NCI-H146 treated with DMSO at 0.1 percent for 48 hours (cell line): Measurements from ENCODE around the gene CALCOCO2.
"Not testable (repeated sequence)": the region's sequence is repeated elsewhere in the genome, so short reads cannot be mapped to it uniquely, and the experiment has no call there.

Experiments used
- DNase-seq: peaks from one replicate; lab custom pipeline; 2025; ENCODE audit not compliant: unreplicated experiment; lab: John Stamatoyannopoulos, UW

The CALCOCO2 gene

GRCh38 chr17:48872409-48872808 is 41.6 kb downstream of the CALCOCO2 start:
- not testable (repeated sequence) for DNase-seq

GRCh38 chr17:48873209-48873608 is 42.4 kb downstream of the CALCOCO2 start:
- no peak for DNase-seq

GRCh38 chr17:48873696-48874443 is 43.0 kb downstream of the CALCOCO2 start:
- no peak for DNase-seq

- DNase-seq, result peak; percentile 57
These were observed 48.4 kb downstream of the CALCOCO2 start for GRCh38 chr17:48878920-48879898.

- DNase-seq, result no peak
These were observed 51.4 kb downstream of the CALCOCO2 start for GRCh38 chr17:48882272-48882671.

GRCh38 chr17:48883171-48883570 is 52.3 kb downstream of the CALCOCO2 start:
- DNase-seq, result no peak

- no peak for DNase-seq
These were observed 59.3 kb downstream of the CALCOCO2 start for GRCh38 chr17:48890086-48890485.

GRCh38 chr17:48892940-48893645 is 62.3 kb downstream of the CALCOCO2 start:
- peak; percentile 52 for DNase-seq

GRCh38 chr17:48893646-48894508 is 63.0 kb downstream of the CALCOCO2 start:
- DNase-seq, result no peak

GRCh38 chr17:48894886-48895285 is 64.1 kb downstream of the CALCOCO2 start:
- no peak for DNase-seq

GRCh38 chr17:48901241-48901640 is 70.4 kb downstream of the CALCOCO2 start:
- DNase-seq, result no peak

- DNase-seq, result no peak
These were observed 72.6 kb downstream of the CALCOCO2 start for GRCh38 chr17:48903401-48903800.

GRCh38 chr17:48904428-48904827 is 73.6 kb downstream of the CALCOCO2 start:
- no peak for DNase-seq

GRCh38 chr17:48905987-48906515 is 75.2 kb downstream of the CALCOCO2 start:
- DNase-seq, result no peak

- DNase-seq, result peak; percentile 42
These were observed 76.8 kb downstream of the CALCOCO2 start for GRCh38 chr17:48907713-48908046.

- peak; percentile 69 for DNase-seq
These were observed 77.4 kb downstream of the CALCOCO2 start, which contains the start of gene UBE2Z for GRCh38 chr17:48908047-48908843. Gene UBE2Z, plus strand, starts transcription at chr17:48908407. Its CDS starts 97 bp downstream, at chr17:48908504.

- peak; percentile 61 for DNase-seq
These were observed 78.1 kb downstream of the CALCOCO2 start for GRCh38 chr17:48908853-48909394.

- DNase-seq, result no peak
These were observed 78.9 kb downstream of the CALCOCO2 start for GRCh38 chr17:48909783-48910182.

- no peak for DNase-seq
These were observed 79.5 kb downstream of the CALCOCO2 start for GRCh38 chr17:48910370-48910769.
